PFSK-1 (cell line): ENCODE measurements around the gene KCNQ1.

Experiments
- FOXP2 ChIP-seq: optimal IDR thresholded peaks from 2 replicates; pipeline ENCODE3; 2011; ENCODE audit warnings: borderline replicate concordance, control low read depth, inconsistent platforms; ENCODE audit not compliant: insufficient read depth; ENCODE audit errors: extremely low read length, extremely low read depth
- POLR2AphosphoS5 ChIP-seq: IDR thresholded peaks from 2 replicates; pipeline ENCODE4 v1.6.1; 2012; ENCODE audit warnings: low read depth, mild to moderate bottlenecking, control low read depth, low read length, moderate library complexity
- SIN3A ChIP-seq: IDR thresholded peaks from 2 replicates; pipeline ENCODE4 v1.6.1; 2012; ENCODE audit warnings: mild to moderate bottlenecking, low read length, moderate library complexity, borderline replicate concordance; ENCODE audit not compliant: insufficient read depth
- TAF1 ChIP-seq: IDR thresholded peaks from 2 replicates; pipeline ENCODE4 v1.6.1; 2012; ENCODE audit warnings: low read length, control low read depth, borderline replicate concordance; ENCODE audit not compliant: insufficient read depth
- TF ChIP-seq, protein P1 (sequence below), 2 experiments: IDR thresholded peaks; 2 replicates each; pipeline versions ENCODE4 v1.6.1 to v1.8.0; 2011 to 2012; ENCODE audit warnings: low read depth in 2 of 2, low read length in 2 of 2, control low read depth in 1 of 2, inconsistent platforms in 1 of 2, mild to moderate bottlenecking in 1 of 2, moderate library complexity in 1 of 2; ENCODE audit not compliant: insufficient read depth in 1 of 2

The KCNQ1 gene

GRCh38 chr11:2398664-2399355 lies 46.0 kb upstream of the KCNQ1 start:
- TF ChIP-seq TAF1 (no peak), SIN3A (no peak), FOXP2 (no peak), POLR2AphosphoS5 (no peak)
- TF ChIP-seq, protein P1, sequence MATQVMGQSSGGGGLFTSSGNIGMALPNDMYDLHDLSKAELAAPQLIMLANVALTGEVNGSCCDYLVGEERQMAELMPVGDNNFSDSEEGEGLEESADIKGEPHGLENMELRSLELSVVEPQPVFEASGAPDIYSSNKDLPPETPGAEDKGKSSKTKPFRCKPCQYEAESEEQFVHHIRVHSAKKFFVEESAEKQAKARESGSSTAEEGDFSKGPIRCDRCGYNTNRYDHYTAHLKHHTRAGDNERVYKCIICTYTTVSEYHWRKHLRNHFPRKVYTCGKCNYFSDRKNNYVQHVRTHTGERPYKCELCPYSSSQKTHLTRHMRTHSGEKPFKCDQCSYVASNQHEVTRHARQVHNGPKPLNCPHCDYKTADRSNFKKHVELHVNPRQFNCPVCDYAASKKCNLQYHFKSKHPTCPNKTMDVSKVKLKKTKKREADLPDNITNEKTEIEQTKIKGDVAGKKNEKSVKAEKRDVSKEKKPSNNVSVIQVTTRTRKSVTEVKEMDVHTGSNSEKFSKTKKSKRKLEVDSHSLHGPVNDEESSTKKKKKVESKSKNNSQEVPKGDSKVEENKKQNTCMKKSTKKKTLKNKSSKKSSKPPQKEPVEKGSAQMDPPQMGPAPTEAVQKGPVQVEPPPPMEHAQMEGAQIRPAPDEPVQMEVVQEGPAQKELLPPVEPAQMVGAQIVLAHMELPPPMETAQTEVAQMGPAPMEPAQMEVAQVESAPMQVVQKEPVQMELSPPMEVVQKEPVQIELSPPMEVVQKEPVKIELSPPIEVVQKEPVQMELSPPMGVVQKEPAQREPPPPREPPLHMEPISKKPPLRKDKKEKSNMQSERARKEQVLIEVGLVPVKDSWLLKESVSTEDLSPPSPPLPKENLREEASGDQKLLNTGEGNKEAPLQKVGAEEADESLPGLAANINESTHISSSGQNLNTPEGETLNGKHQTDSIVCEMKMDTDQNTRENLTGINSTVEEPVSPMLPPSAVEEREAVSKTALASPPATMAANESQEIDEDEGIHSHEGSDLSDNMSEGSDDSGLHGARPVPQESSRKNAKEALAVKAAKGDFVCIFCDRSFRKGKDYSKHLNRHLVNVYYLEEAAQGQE (IDR thresholded peaks at IDR 0.05; ENCODE audit: insufficient read depth in 1 of 2, low read depth in 2 of 2, low read length in 2 of 2) = no peak

- TF ChIP-seq, protein P1 (IDR thresholded peaks at IDR 0.05; ENCODE audit: insufficient read depth in 1 of 2, low read depth in 2 of 2, low read length in 2 of 2) = no peak
- no peak for TF ChIP-seq POLR2AphosphoS5
- no peak for TF ChIP-seq SIN3A
Observed at GRCh38 chr11:2399488-2400068, 45.2 kb upstream of the KCNQ1 start.

GRCh38 chr11:2400069-2400761 lies 44.6 kb upstream of the KCNQ1 start, which contains the start of gene TSSC4:
Gene TSSC4 (plus strand): TSS chr11:2400750. CDS start chr11:2402634, 1,884 bp downstream.
- TF ChIP-seq FOXP2 (no peak), TAF1 (peak; percentile 90), POLR2AphosphoS5 (peak; percentile 97), SIN3A (peak; percentile 59; the same call in 1 of the 2 replicates)
- TF ChIP-seq, protein P1 (IDR thresholded peaks at IDR 0.05; ENCODE audit: insufficient read depth in 1 of 2, low read depth in 2 of 2, low read length in 2 of 2) = no peak; a peak in 1 of 4 replicates

DNA sequence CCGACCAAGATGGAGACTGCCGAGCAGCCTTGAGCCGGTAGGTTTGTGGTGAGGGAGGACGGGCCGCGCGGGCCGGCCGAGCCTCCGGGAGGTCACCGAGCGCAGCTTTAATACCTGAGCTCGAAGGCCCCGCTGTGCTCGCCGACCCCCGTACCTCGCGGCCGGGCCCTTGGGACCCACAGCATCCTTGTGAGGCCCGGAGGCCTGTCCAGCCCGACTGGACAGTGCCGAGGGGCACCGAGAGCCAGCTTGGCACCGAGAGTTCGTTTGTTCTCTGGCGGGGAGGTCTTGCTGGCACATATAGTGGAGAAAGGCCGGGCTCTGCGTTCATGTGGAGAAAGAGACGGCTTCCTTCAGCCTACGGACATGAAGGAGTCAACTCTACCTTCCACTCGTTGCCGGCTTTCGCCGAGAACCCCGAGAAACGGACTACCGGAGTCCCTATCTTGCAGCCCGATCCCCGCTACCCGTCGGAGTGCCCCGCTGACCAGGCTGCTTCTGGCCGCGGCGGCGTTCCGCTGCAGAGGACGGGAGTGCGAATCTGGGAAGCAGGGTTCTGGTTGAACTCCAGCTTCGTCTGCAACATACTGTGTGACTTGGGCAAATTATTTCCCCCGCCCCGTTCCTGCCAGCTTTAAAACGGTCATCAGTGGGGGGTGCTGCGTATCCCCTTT lies 43.9 kb upstream of the KCNQ1 start:
- TF ChIP-seq, protein P1 (IDR thresholded peaks at IDR 0.05; ENCODE audit: insufficient read depth in 1 of 2, low read depth in 2 of 2, low read length in 2 of 2) = 0 out of 4 replicates have a peak, but pooled peaks of 1 of the 2 experiments have one; percentile 25
- TF ChIP-seq POLR2AphosphoS5 = no peak
